Caco-2 (cell line): ENCODE data around the gene OR2V1. TPM values are rescaled to one million over a fixed set of nuclear protein-coding genes. Genes with fewer than 3 reads are reported as not detected.
"Not testable (repeated sequence)": the region's sequence is repeated elsewhere in the genome, so short reads cannot be mapped to it uniquely, and the experiment has no call there.

Source experiments
- BruUV-seq: library from RNA; stranded (reverse); fragments of 400-500 nt; replicated peaks from 2 replicates; lab custom pipeline; 2021; lab: Mats Ljungman, UMichigan
- CTCF ChIA-PET: fragments of 300-600 bp; sonication (Branson Sonifier 250); formaldehyde crosslinking; loops from one replicate; lab custom pipeline; 2022; ENCODE audit warnings: antibody characterized with exemption; lab: Charles Lee
- POLR2A ChIA-PET: fragments of 300-600 bp; sonication (Branson Sonifier 250); formaldehyde crosslinking; loops from one replicate; lab custom pipeline; 2022; ENCODE audit warnings: antibody characterized with exemption; lab: Charles Lee
- DNase-seq, 2 experiments: peaks; one replicate each; pipeline versions ENCODE4 v3.0.0 to v3.0.0-alpha.2; 2020 to 2022
- H3K27me3 ChIP-seq: replicated peaks from 2 replicates; pipeline ENCODE4 v1.6.0; 2011; ENCODE audit warnings: low read length; ENCODE audit not compliant: control insufficient read depth, insufficient read depth
- H3K36me3 ChIP-seq: 2 replicates; pipeline ENCODE4 v1.5.1; 2011; ENCODE audit warnings: low read length; ENCODE audit not compliant: control insufficient read depth, insufficient read depth
- H3K4me1 ChIP-seq: fragments of 250-450 bp; sonication (Bioruptor Pico); 2 replicates; pipeline ENCODE4 v1.5.1; 2020; ENCODE audit warnings: mild to moderate bottlenecking
- H3K4me3 ChIP-seq: 2 replicates; pipeline ENCODE4 v1.5.1; 2011; ENCODE audit warnings: low read depth, mild to moderate bottlenecking, control low read depth, low read length
- H3K9me3 ChIP-seq: fragments of 250-450 bp; sonication (Bioruptor Pico); 2 replicates; pipeline ENCODE4 v1.5.1; 2020; ENCODE audit warnings: mild to moderate bottlenecking, moderate library complexity
- H3K27ac Mint-ChIP-seq: one replicate; pipeline ENCODE4 v1.8.0; 2022; ENCODE audit warnings: mixed read lengths; ENCODE audit not compliant: unreplicated experiment
- H3K27me3 Mint-ChIP-seq: one replicate; pipeline ENCODE4 v1.8.0; 2022; ENCODE audit warnings: mixed read lengths; ENCODE audit not compliant: insufficient read depth, unreplicated experiment
- H3K36me3 Mint-ChIP-seq: one replicate; pipeline ENCODE4 v1.8.0; 2022; ENCODE audit warnings: mild to moderate bottlenecking, mixed read lengths; ENCODE audit not compliant: insufficient read depth, unreplicated experiment
- H3K4me1 Mint-ChIP-seq: one replicate; pipeline ENCODE4 v1.8.0; 2022; ENCODE audit warnings: low read depth, mixed read lengths; ENCODE audit not compliant: unreplicated experiment
- H3K4me3 Mint-ChIP-seq: one replicate; pipeline ENCODE4 v1.8.0; 2022; ENCODE audit warnings: mild to moderate bottlenecking, moderate library complexity, mixed read lengths; ENCODE audit not compliant: unreplicated experiment
- H3K9me3 Mint-ChIP-seq: one replicate; pipeline ENCODE4 v1.8.0; 2022; ENCODE audit warnings: mixed read lengths; ENCODE audit not compliant: unreplicated experiment
- CTCF ChIP-seq, 2 experiments: fragments of 200-600 bp in 1 of 2; IDR thresholded peaks; 1 replicate in 1 of 2; 2 replicates in 1 of 2; pipeline versions ENCODE4 v1.5.1 to v1.8.0; 2011 to 2022; ENCODE audit warnings: antibody characterized with exemption in 1 of 2, control low read depth in 1 of 2, inconsistent platforms in 1 of 2, low read depth in 1 of 2, low read length in 1 of 2, mild to moderate bottlenecking in 1 of 2, moderate library complexity in 1 of 2; ENCODE audit not compliant: insufficient read depth in 1 of 2, severe bottlenecking in 1 of 2, unreplicated experiment in 1 of 2
- intact Hi-C: fragments of 100-400 bp; cut with micrococcal nuclease; formaldehyde crosslinking; loops from one replicate; pipeline ENCODE4 v1.10.0; 2022; ENCODE audit not compliant: unreplicated experiment
- total RNA-seq: library from RNA; stranded (reverse); gene quantifications from 2 replicates; pipeline ENCODE4 v1.2.3, GENCODE V29; 2022

Gene OR2V1
- total RNA-seq, 1 experiment from 2014 or later = not detected

- H3K36me3 ChIP-seq, H3K4me1 ChIP-seq, H3K9me3 ChIP-seq, POLR2A ChIA-PET, H3K4me3 ChIP-seq, H3K27me3 ChIP-seq, H3K27me3 Mint-ChIP-seq, BruUV-seq, H3K4me1 Mint-ChIP-seq, CTCF ChIA-PET, intact Hi-C loops, H3K27ac Mint-ChIP-seq, DNase-seq, H3K4me3 Mint-ChIP-seq, H3K36me3 Mint-ChIP-seq, H3K9me3 Mint-ChIP-seq: not testable (repeated sequence)
These were observed 35.8 kb downstream of the OR2V1 start for GRCh38 chr5:181095162-181095561.

- no peaks in the 10 kb centered on the region for H3K4me1 ChIP-seq
- no peaks in the 10 kb centered on the region for H3K27me3 ChIP-seq
- Mint-ChIP-seq H3K4me1 (no peaks in the 10 kb centered on the region), H3K27ac (no peak overlapping the region), H3K36me3 (no peaks in the 10 kb centered on the region), H3K4me3 (no peak overlapping the region), H3K27me3 (no peaks in the 10 kb centered on the region), H3K9me3 (no peaks in the 10 kb centered on the region)
- no peaks in the 10 kb centered on the region for H3K36me3 ChIP-seq
- intact Hi-C loops = no loop called here
- POLR2A ChIA-PET = no interaction called here
- no peak for DNase-seq
- no peak for TF ChIP-seq CTCF (IDR thresholded peaks at IDR 0.05; ENCODE audit: insufficient read depth in 1 of 2, low read depth in 1 of 2, low read length in 1 of 2, severe bottlenecking in 1 of 2, unreplicated experiment in 1 of 2)
- H3K4me3 ChIP-seq = no peak overlapping the region
- H3K9me3 ChIP-seq = no peaks in the 10 kb centered on the region
- no TSS peak for BruUV-seq
- CTCF ChIA-PET = no interaction called here
These were observed 38.5 kb downstream of the OR2V1 start for GRCh38 chr5:181092428-181092827.

DNA sequence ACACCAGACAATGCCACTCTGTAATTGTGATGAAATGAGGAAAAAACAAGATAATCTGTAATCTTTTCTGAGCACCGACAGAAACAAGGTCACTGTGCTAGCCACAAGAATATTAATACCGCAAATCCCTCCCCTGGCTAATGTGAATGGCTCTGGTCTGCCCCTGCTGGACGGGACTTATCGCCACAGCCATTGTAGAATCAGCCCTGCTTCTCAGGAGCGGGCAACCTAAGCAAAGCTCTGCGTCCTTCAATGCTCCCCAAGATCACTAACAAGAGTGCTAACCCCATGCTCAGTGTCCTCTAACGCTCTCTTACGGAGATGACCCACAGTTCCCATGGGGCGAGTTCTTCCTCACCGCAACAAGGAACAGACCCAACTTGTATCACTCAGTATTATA is 42.7 kb downstream of the OR2V1 start:
- Histone ChIP-seq H3K27me3 (no peaks in the 10 kb centered on the region), H3K4me1 (no peaks in the 10 kb centered on the region), H3K4me3 (no peak overlapping the region), H3K36me3 (no peaks in the 10 kb centered on the region), H3K9me3 (no peaks in the 10 kb centered on the region)
- TF ChIP-seq CTCF (IDR thresholded peaks at IDR 0.05; ENCODE audit: insufficient read depth in 1 of 2, low read depth in 1 of 2, low read length in 1 of 2, severe bottlenecking in 1 of 2, unreplicated experiment in 1 of 2) = peak; percentile 42 to 44
- Mint-ChIP-seq H3K4me3 (no peak overlapping the region), H3K4me1 (no peaks in the 10 kb centered on the region), H3K36me3 (no peaks in the 10 kb centered on the region), H3K9me3 (no peaks in the 10 kb centered on the region), H3K27ac (no peak overlapping the region), H3K27me3 (no peaks in the 10 kb centered on the region)
- CTCF ChIA-PET = no interaction called here
- POLR2A ChIA-PET = no interaction called here
- intact Hi-C loops = loop anchor here (5.0 kb wide), 1 partner anchor 221 kb away; no protein-coding TSS in a partner anchor
- peak in 1 of 2 experiments; percentile 30 for DNase-seq
- no TSS peak for BruUV-seq

GRCh38 chr5:181087309-181087708 is 43.7 kb downstream of the OR2V1 start:
- no peak for DNase-seq
- H3K27me3 ChIP-seq = no peaks in the 10 kb centered on the region
- TF ChIP-seq CTCF (IDR thresholded peaks at IDR 0.05; ENCODE audit: insufficient read depth in 1 of 2, low read depth in 1 of 2, low read length in 1 of 2, severe bottlenecking in 1 of 2, unreplicated experiment in 1 of 2) = no peak
- H3K4me1 ChIP-seq = no peaks in the 10 kb centered on the region
- ChIA-PET POLR2A (no interaction called here), CTCF (interaction anchor here (0.7 kb wide), 1 partner anchor 97 kb away, joined by 3 read pairs; no protein-coding TSS in a partner anchor)
- H3K9me3 ChIP-seq = no peaks in the 10 kb centered on the region
- Mint-ChIP-seq H3K4me3 (no peak overlapping the region), H3K4me1 (no peaks in the 10 kb centered on the region), H3K27ac (no peak overlapping the region), H3K9me3 (peaks cover 7% of the 10 kb centered on the region), H3K36me3 (no peaks in the 10 kb centered on the region), H3K27me3 (no peaks in the 10 kb centered on the region)
- BruUV-seq = no TSS peak
- H3K36me3 ChIP-seq = no peaks in the 10 kb centered on the region
- intact Hi-C loops = loop anchor here (5.0 kb wide), 1 partner anchor 220 kb away; no protein-coding TSS in a partner anchor
- no peak overlapping the region for H3K4me3 ChIP-seq
